ENCODE data around the gene ZNF57. TPM values are rescaled to one million over a fixed set of nuclear protein-coding genes. Genes with fewer than 3 reads are reported as not detected.

ZNF57 gene
- total and polyA plus RNA-seq, 2 of the 13 experiments (the other 11 are each of a cell fraction or from before 2014, with no cell fraction given) = 6.6 to 17.5 TPM

DNA sequence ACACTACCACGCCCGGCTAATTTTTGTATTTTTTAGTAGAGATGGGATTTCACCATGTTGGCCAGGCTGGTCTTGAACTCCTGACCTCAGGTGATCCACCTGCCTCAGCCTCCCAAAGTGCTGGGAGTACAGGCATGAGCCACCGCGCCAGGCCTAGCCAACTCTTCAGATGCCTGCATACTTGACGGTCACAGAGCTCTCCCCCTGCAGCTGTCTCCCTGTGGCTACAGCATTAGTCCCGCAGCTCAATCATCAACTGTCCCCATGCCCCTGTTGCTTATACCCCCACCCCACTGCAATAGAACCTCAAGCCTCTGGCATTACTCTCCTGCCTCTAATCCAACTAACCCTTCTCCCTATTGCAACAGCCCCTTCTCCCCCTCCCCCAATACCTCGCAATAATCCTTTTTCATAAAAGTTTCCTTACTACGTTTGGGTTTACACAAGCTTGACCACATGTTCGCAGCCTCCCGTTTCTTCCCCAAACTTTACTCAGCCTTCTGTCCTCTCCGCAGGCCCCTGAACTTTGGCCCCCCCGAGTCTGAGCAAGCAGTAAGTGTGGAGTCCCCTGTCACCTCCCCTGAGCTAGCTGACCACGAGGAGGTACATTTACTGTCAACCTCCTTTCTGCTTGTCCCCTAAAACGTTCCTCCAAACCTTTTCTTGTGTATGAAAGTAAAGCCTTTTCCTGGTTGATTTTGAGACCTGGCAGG lies 42.4 kb downstream of the ZNF57 start (continued):
- TF ChIP-seq ZNF232 (CRISPR knock-in tag; IDR thresholded peaks at IDR 0.05; ENCODE audit: borderline replicate concordance) (no peak), GABPB1 (CRISPR knock-in tag; IDR thresholded peaks at IDR 0.05) (no peak), ETV5 (CRISPR knock-in tag; IDR thresholded peaks at IDR 0.05; ENCODE audit: borderline replicate concordance) (no peak), KDM3A (CRISPR knock-in tag; IDR thresholded peaks at IDR 0.05; ENCODE audit: low read depth) (no peak), ZIK1 (CRISPR knock-in tag; IDR thresholded peaks at IDR 0.05; ENCODE audit: borderline replicate concordance, low read depth) (no peak), ZNF780A (CRISPR knock-in tag; IDR thresholded peaks at IDR 0.05) (no peak), ISX (CRISPR knock-in tag; conservative IDR thresholded peaks at IDR 0.05) (no peak), NAIF1 (CRISPR knock-in tag; IDR thresholded peaks at IDR 0.05; ENCODE audit: borderline replicate concordance) (0 out of 2 replicates have a peak, but pooled peaks have one; percentile 31), ZNF652 (CRISPR knock-in tag; IDR thresholded peaks at IDR 0.05; ENCODE audit: borderline replicate concordance, low read depth) (no peak), GTF3A (CRISPR knock-in tag; conservative IDR thresholded peaks at IDR 0.05) (no peak), ZBTB42 (CRISPR knock-in tag; IDR thresholded peaks at IDR 0.05) (no peak)
- TF ChIP-seq, protein P1, sequence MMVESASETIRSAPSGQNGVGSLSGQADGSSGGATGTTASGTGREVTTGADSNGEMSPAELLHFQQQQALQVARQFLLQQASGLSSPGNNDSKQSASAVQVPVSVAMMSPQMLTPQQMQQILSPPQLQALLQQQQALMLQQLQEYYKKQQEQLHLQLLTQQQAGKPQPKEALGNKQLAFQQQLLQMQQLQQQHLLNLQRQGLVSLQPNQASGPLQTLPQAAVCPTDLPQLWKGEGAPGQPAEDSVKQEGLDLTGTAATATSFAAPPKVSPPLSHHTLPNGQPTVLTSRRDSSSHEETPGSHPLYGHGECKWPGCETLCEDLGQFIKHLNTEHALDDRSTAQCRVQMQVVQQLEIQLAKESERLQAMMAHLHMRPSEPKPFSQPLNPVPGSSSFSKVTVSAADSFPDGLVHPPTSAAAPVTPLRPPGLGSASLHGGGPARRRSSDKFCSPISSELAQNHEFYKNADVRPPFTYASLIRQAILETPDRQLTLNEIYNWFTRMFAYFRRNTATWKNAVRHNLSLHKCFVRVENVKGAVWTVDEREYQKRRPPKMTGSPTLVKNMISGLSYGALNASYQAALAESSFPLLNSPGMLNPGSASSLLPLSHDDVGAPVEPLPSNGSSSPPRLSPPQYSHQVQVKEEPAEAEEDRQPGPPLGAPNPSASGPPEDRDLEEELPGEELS (CRISPR knock-in tag; IDR thresholded peaks at IDR 0.05) = no peak
- TF ChIP-seq, protein P2, sequence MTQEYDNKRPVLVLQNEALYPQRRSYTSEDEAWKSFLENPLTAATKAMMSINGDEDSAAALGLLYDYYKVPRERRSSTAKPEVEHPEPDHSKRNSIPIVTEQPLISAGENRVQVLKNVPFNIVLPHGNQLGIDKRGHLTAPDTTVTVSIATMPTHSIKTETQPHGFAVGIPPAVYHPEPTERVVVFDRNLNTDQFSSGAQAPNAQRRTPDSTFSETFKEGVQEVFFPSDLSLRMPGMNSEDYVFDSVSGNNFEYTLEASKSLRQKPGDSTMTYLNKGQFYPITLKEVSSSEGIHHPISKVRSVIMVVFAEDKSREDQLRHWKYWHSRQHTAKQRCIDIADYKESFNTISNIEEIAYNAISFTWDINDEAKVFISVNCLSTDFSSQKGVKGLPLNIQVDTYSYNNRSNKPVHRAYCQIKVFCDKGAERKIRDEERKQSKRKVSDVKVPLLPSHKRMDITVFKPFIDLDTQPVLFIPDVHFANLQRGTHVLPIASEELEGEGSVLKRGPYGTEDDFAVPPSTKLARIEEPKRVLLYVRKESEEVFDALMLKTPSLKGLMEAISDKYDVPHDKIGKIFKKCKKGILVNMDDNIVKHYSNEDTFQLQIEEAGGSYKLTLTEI (CRISPR knock-in tag; conservative IDR thresholded peaks at IDR 0.05) = no peak
- TF ChIP-seq, protein P3, sequence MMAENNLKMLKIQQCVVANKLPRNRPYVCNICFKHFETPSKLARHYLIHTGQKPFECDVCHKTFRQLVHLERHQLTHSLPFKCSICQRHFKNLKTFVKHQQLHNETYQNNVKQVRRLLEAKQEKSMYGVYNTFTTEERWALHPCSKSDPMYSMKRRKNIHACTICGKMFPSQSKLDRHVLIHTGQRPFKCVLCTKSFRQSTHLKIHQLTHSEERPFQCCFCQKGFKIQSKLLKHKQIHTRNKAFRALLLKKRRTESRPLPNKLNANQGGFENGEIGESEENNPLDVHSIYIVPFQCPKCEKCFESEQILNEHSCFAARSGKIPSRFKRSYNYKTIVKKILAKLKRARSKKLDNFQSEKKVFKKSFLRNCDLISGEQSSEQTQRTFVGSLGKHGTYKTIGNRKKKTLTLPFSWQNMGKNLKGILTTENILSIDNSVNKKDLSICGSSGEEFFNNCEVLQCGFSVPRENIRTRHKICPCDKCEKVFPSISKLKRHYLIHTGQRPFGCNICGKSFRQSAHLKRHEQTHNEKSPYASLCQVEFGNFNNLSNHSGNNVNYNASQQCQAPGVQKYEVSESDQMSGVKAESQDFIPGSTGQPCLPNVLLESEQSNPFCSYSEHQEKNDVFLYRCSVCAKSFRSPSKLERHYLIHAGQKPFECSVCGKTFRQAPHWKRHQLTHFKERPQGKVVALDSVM (CRISPR knock-in tag; IDR thresholded peaks at IDR 0.05) = peak; percentile 18; the same call in 1 of the 2 replicates
- TF ChIP-seq, protein P4, sequence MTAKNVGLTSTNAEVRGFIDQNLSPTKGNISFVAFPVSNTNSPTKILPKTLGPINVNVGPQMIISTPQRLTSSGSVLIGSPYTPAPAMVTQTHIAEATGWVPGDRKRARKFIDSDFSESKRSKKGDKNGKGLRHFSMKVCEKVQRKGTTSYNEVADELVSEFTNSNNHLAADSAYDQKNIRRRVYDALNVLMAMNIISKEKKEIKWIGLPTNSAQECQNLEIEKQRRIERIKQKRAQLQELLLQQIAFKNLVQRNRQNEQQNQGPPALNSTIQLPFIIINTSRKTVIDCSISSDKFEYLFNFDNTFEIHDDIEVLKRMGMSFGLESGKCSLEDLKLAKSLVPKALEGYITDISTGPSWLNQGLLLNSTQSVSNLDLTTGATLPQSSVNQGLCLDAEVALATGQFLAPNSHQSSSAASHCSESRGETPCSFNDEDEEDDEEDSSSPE (CRISPR knock-in tag; IDR thresholded peaks at IDR 0.05) = no peak
- TF ChIP-seq, protein P5, sequence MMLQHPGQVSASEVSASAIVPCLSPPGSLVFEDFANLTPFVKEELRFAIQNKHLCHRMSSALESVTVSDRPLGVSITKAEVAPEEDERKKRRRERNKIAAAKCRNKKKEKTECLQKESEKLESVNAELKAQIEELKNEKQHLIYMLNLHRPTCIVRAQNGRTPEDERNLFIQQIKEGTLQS (CRISPR knock-in tag; IDR thresholded peaks at IDR 0.05) = no peak
